Measurements from ENCODE around the gene HADH.
A peak's percentile ranks its signal among the peaks of the same experiment; 100 is the strongest.
"Not testable (repeated sequence)": the region's sequence is repeated elsewhere in the genome, so short reads cannot be mapped to it uniquely, and the experiment has no call there.

HADH gene

DNA sequence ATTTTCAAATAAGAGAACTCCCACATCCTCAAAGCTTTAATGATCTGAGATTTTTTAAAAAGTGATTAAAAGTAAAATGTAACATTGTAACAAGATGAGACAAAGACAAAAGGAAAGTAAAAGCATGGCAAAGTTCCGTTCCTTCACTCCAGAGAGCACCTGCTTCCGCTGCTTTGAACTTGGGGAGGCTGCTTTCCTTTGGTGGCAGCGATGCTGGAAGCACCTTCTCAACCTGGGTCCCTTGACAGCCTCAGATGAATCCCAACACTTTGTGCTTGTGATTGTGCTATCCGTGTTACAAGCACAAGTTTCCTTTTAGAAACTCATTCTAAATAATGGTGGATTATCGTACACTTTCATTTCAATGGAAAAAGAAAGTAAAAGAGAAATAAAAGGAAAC lies 59.7 kb downstream of the HADH start:
- 0 out of 2 replicates have a peak, but pooled peaks have one; percentile 19 for TF ChIP-seq PRDM1 (tag by site-specific recombination; IDR thresholded peaks at IDR 0.05)
- no peak for TF ChIP-seq ZNF777 (tag by site-specific recombination; IDR thresholded peaks at IDR 0.05; ENCODE audit: borderline replicate concordance)
- H3K9me3 ChIP-seq (ENCODE audit: control insufficient read depth, insufficient read depth, low read depth, low read length) = no peaks in the 10 kb centered on the region
- no peak overlapping the region for H3K27ac ChIP-seq (ENCODE audit: extremely low read depth, low read depth, low read length)
- ChIA-PET POLR2A (no interaction called here), CTCF (no interaction called here)
- H3K4me1 ChIP-seq (ENCODE audit: control insufficient read depth, insufficient read depth, low read length) = no peaks in the 10 kb centered on the region
- H3K36me3 ChIP-seq (ENCODE audit: control insufficient read depth in 2 of 2, insufficient read depth in 1 of 2, low read length in 2 of 2) = peaks cover 0 to 34% of the 10 kb centered on the region in 2 experiments; a peak in 1 of 3 replicates
- no peak overlapping the region for H3K4me3 ChIP-seq (ENCODE audit: low read depth, low read length)

DNA sequence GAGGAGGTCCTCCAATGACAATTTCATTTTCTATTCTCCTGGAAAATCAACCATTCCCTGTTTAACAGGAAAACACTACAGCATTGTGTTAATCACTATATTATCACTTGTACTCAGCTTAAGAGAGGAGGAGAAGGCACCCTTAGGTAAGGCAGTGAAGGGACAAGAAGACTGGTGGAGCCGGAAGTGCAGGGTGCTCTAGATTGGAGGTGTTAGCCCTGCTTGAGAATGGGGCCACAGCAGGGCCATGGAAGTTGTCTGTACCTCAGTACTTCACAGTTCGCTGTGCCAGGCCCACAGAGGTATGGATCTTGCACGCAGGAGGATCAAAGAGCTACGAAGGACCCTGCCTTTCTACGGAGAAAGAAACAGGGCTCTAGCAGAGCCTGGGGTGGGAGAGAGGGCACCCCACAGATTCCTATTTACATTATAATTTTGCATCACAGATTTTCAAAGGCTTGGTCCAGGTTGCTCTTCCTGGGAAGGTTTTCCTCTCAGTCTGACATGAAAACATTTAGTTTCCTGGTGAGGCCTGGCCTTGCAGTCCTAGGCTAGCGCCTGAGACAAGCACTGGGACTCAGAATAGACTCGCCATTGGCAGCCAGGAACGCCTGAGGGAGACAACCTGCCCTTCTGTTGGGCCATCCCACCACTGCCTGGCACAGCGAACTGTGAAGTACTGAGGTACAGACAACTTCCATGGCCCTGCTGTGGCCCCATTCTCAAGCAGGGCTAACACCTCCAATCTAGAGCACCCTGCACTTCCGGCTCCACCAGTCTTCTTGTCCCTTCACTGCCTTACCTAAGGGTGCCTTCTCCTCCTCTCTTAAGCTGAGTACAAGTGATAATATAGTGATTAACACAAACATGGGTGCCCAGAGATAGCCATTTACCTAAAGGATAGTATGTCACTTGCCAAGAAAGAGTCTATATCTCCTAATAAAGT lies 60.8 kb downstream of the HADH start:
- H3K27ac ChIP-seq (ENCODE audit: extremely low read depth, low read depth, low read length); H3K4me1 ChIP-seq (ENCODE audit: control insufficient read depth, insufficient read depth, low read length); H3K9me3 ChIP-seq (ENCODE audit: control insufficient read depth, insufficient read depth, low read depth, low read length); H3K4me3 ChIP-seq (ENCODE audit: low read depth, low read length); POLR2A ChIA-PET; CTCF ChIA-PET: not testable (repeated sequence)
- peaks cover 0 to 34% of the 10 kb centered on the region in 2 experiments; a peak in 1 of 3 replicates for H3K36me3 ChIP-seq (ENCODE audit: control insufficient read depth in 2 of 2, insufficient read depth in 1 of 2, low read length in 2 of 2)

DNA sequence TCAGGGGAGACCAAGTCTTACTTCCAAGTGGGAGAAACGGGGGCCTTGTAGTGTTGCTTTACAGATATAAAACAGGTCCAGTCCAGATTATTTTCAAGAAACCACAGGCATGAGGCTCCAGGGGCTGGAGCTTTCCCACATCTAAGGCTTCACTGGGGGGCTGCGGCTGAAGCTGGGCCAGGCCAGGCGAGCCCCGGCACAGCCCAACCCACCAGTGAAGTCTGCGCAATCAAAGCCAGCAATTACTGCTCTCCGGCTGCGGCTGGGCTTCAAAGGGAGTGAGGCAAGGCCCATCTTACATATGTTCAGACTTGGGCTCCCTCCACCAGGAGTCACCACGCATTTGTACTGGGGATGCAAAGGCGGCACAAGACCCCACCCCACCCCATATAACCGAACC lies 61.7 kb downstream of the HADH start:
- ChIA-PET POLR2A (no interaction called here), CTCF (no interaction called here)
- Histone ChIP-seq H3K4me1 (ENCODE audit: control insufficient read depth, insufficient read depth, low read length) (no peaks in the 10 kb centered on the region), H3K27ac (ENCODE audit: extremely low read depth, low read depth, low read length) (no peak overlapping the region), H3K9me3 (ENCODE audit: control insufficient read depth, insufficient read depth, low read depth, low read length) (no peaks in the 10 kb centered on the region), H3K4me3 (ENCODE audit: low read depth, low read length) (no peak overlapping the region), H3K36me3 (ENCODE audit: control insufficient read depth in 2 of 2, insufficient read depth in 1 of 2, low read length in 2 of 2) (peaks cover 0 to 34% of the 10 kb centered on the region in 2 experiments; a peak in 1 of 3 replicates)
- no peak for TF ChIP-seq GLIS1 (tag by site-specific recombination; IDR thresholded peaks at IDR 0.05)
- TF ChIP-seq ZFP41 (tag by site-specific recombination; IDR thresholded peaks at IDR 0.05; ENCODE audit: borderline replicate concordance) = no peak
- TF ChIP-seq, protein P1, sequence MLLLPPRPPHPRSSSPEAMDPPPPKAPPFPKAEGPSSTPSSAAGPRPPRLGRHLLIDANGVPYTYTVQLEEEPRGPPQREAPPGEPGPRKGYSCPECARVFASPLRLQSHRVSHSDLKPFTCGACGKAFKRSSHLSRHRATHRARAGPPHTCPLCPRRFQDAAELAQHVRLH (tag by site-specific recombination; IDR thresholded peaks at IDR 0.05) = no peak
- no peak for TF ChIP-seq ZNF248 (tag by site-specific recombination; IDR thresholded peaks at IDR 0.05)
- TF ChIP-seq, protein P2, sequence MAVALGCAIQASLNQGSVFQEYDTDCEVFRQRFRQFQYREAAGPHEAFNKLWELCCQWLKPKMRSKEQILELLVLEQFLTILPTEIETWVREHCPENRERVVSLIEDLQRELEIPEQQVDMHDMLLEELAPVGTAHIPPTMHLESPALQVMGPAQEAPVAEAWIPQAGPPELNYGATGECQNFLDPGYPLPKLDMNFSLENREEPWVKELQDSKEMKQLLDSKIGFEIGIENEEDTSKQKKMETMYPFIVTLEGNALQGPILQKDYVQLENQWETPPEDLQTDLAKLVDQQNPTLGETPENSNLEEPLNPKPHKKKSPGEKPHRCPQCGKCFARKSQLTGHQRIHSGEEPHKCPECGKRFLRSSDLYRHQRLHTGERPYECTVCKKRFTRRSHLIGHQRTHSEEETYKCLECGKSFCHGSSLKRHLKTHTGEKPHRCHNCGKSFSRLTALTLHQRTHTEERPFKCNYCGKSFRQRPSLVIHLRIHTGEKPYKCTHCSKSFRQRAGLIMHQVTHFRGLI (tag by site-specific recombination; IDR thresholded peaks at IDR 0.05) = 0 out of 2 replicates have a peak, but pooled peaks have one; percentile 27
- TF ChIP-seq, protein P3, sequence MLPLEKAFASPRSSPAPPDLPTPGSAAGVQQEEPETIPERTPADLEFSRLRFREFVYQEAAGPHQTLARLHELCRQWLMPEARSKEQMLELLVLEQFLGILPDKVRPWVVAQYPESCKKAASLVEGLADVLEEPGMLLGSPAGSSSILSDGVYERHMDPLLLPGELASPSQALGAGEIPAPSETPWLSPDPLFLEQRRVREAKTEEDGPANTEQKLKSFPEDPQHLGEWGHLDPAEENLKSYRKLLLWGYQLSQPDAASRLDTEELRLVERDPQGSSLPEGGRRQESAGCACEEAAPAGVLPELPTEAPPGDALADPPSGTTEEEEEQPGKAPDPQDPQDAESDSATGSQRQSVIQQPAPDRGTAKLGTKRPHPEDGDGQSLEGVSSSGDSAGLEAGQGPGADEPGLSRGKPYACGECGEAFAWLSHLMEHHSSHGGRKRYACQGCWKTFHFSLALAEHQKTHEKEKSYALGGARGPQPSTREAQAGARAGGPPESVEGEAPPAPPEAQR (tag by site-specific recombination; IDR thresholded peaks at IDR 0.05) = no peak
- TF ChIP-seq ZNF555 (tag by site-specific recombination; conservative IDR thresholded peaks at IDR 0.05) = no peak

DNA sequence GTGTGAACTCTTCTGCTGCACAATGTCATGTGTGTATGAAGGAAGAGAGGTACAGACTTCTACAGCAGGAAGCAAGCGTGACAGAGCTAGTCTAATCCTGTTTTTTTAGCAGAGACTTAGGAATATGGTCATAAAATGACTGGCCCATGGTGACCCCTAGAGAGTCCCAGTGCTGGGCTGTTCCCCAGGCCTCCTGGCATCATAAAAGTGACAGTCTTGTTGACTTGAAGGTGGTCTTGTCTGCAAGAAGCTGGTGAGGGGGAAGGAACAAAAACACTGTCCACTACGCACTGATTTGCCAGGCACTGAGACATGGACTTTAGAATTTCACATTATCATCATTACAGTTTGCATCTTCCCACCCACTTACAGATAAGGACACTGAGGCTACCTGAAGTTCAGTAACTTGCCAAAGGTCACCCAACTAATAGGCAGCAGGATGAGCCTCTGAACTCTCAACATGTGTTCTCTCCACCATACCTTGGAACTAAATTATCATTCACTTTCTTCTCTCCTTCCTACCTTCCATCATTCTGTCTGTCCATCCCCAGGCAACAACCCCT lies 63.0 kb downstream of the HADH start:
- Histone ChIP-seq H3K4me1 (ENCODE audit: control insufficient read depth, insufficient read depth, low read length) (no peaks in the 10 kb centered on the region), H3K27ac (ENCODE audit: extremely low read depth, low read depth, low read length) (no peak overlapping the region), H3K4me3 (ENCODE audit: low read depth, low read length) (no peak overlapping the region), H3K36me3 (ENCODE audit: control insufficient read depth in 2 of 2, insufficient read depth in 1 of 2, low read length in 2 of 2) (peaks cover 0 to 29% of the 10 kb centered on the region in 2 experiments; a peak in 1 of 3 replicates), H3K9me3 (ENCODE audit: control insufficient read depth, insufficient read depth, low read depth, low read length) (no peaks in the 10 kb centered on the region)
- ChIA-PET CTCF (interaction anchor here (0.5 kb wide), 1 partner anchor 37 kb away, joined by 5 read pairs; no protein-coding TSS in a partner anchor), POLR2A (no interaction called here)
- TF ChIP-seq ZNF596 (tag by site-specific recombination; IDR thresholded peaks at IDR 0.05) = no peak
- TF ChIP-seq ZNF121 (tag by site-specific recombination; IDR thresholded peaks at IDR 0.05) = no peak
- no peak for TF ChIP-seq ZNF311 (tag by site-specific recombination; IDR thresholded peaks at IDR 0.05; ENCODE audit: borderline replicate concordance)
- TF ChIP-seq ZNF112 (tag by site-specific recombination; IDR thresholded peaks at IDR 0.05) = no peak
- no peak for TF ChIP-seq ZNF558 (tag by site-specific recombination; IDR thresholded peaks at IDR 0.05)
- no peak for TF ChIP-seq ZBTB20 (tag by site-specific recombination; IDR thresholded peaks at IDR 0.05)
- no peak for TF ChIP-seq MEIS1 (CRISPR knock-in tag; IDR thresholded peaks at IDR 0.05; ENCODE audit: borderline replicate concordance)
- TF ChIP-seq EGR2 (tag by site-specific recombination; IDR thresholded peaks at IDR 0.05; ENCODE audit: low read depth) = no peak
- TF ChIP-seq ZNF549 (tag by site-specific recombination; IDR thresholded peaks at IDR 0.05) = no peak
- no peak for TF ChIP-seq ZNF341 (tag by site-specific recombination; IDR thresholded peaks at IDR 0.05; ENCODE audit: low read depth)
- no peak for TF ChIP-seq HOXA7 (CRISPR knock-in tag; IDR thresholded peaks at IDR 0.05; ENCODE audit: borderline replicate concordance)
- TF ChIP-seq YY1 (tag by site-specific recombination; IDR thresholded peaks at IDR 0.05) = no peak
- no peak for TF ChIP-seq ZNF169 (tag by site-specific recombination; IDR thresholded peaks at IDR 0.05)
- no peak for TF ChIP-seq ZBTB7A (tag by site-specific recombination; IDR thresholded peaks at IDR 0.05; ENCODE audit: low read depth)
- TF ChIP-seq ZFP69B (tag by site-specific recombination; IDR thresholded peaks at IDR 0.05) = no peak
- no peak for TF ChIP-seq ZNF266 (tag by site-specific recombination; IDR thresholded peaks at IDR 0.05; ENCODE audit: low read depth)
